Measurements from ENCODE around the gene DBNDD1.
"Not testable (repeated sequence)": the region's sequence is repeated elsewhere in the genome, so short reads cannot be mapped to it uniquely, and the experiment has no call there.

The DBNDD1 gene

GRCh38 chr16:90008708-90009145 lies 10.5 kb downstream of the DBNDD1 start:
- no peak for TF ChIP-seq CTCF (IDR thresholded peaks at IDR 0.05; ENCODE audit: unreplicated experiment in 3 of 3)
- H3K9me3 Mint-ChIP-seq: no peaks in the 10 kb centered on the region
- H3K4me1 Mint-ChIP-seq: no peaks in the 10 kb centered on the region
- no peaks in the 10 kb centered on the region for H3K36me3 Mint-ChIP-seq (ENCODE audit: low read depth)
- no peak overlapping the region for H3K4me3 Mint-ChIP-seq
- H3K27ac Mint-ChIP-seq: no peak overlapping the region
- no peaks in the 10 kb centered on the region for H3K27me3 Mint-ChIP-seq (ENCODE audit: low read depth)

GRCh38 chr16:90007635-90008234 lies 11.5 kb downstream of the DBNDD1 start:
- not testable (repeated sequence) for H3K4me1 Mint-ChIP-seq; H3K27me3 Mint-ChIP-seq (ENCODE audit: low read depth); H3K36me3 Mint-ChIP-seq (ENCODE audit: low read depth); H3K9me3 Mint-ChIP-seq; H3K4me3 Mint-ChIP-seq; H3K27ac Mint-ChIP-seq

GRCh38 chr16:90007015-90007414 lies 12.2 kb downstream of the DBNDD1 start:
- no peaks in the 10 kb centered on the region for H3K4me1 Mint-ChIP-seq
- no peak for TF ChIP-seq CTCF (IDR thresholded peaks at IDR 0.05; ENCODE audit: unreplicated experiment in 3 of 3)
- H3K9me3 Mint-ChIP-seq: no peaks in the 10 kb centered on the region
- H3K27me3 Mint-ChIP-seq (ENCODE audit: low read depth): no peaks in the 10 kb centered on the region
- H3K4me3 Mint-ChIP-seq: no peak overlapping the region
- H3K36me3 Mint-ChIP-seq (ENCODE audit: low read depth): no peaks in the 10 kb centered on the region
- H3K27ac Mint-ChIP-seq: no peak overlapping the region

- Mint-ChIP-seq H3K4me1 (no peaks in the 10 kb centered on the region), H3K27me3 (ENCODE audit: low read depth) (no peaks in the 10 kb centered on the region), H3K9me3 (no peaks in the 10 kb centered on the region), H3K36me3 (ENCODE audit: low read depth) (no peaks in the 10 kb centered on the region), H3K4me3 (no peak overlapping the region), H3K27ac (no peak overlapping the region)
- TF ChIP-seq CTCF (IDR thresholded peaks at IDR 0.05; ENCODE audit: unreplicated experiment in 3 of 3): no peak
Observed at GRCh38 chr16:90005956-90006663, 13.1 kb downstream of the DBNDD1 start.

- TF ChIP-seq CTCF (IDR thresholded peaks at IDR 0.05; ENCODE audit: unreplicated experiment in 3 of 3): no peak
- Mint-ChIP-seq H3K27ac (no peak overlapping the region), H3K4me3 (no peak overlapping the region), H3K4me1 (no peaks in the 10 kb centered on the region), H3K27me3 (ENCODE audit: low read depth) (no peaks in the 10 kb centered on the region), H3K36me3 (ENCODE audit: low read depth) (no peaks in the 10 kb centered on the region), H3K9me3 (no peaks in the 10 kb centered on the region)
Observed at GRCh38 chr16:90004577-90004976, 14.7 kb downstream of the DBNDD1 start.

GRCh38 chr16:90002759-90003158 lies 16.5 kb downstream of the DBNDD1 start:
- no peaks in the 10 kb centered on the region for H3K4me1 Mint-ChIP-seq
- H3K27me3 Mint-ChIP-seq (ENCODE audit: low read depth): no peaks in the 10 kb centered on the region
- H3K36me3 Mint-ChIP-seq (ENCODE audit: low read depth): peaks cover 6% of the 10 kb centered on the region
- TF ChIP-seq CTCF (IDR thresholded peaks at IDR 0.05; ENCODE audit: unreplicated experiment in 3 of 3): no peak
- H3K4me3 Mint-ChIP-seq: no peak overlapping the region
- no peak overlapping the region for H3K27ac Mint-ChIP-seq
- H3K9me3 Mint-ChIP-seq: no peaks in the 10 kb centered on the region
